Measurements from ENCODE around the gene GSTP1.
"Not testable (repeated sequence)": the region's sequence is repeated elsewhere in the genome, so short reads cannot be mapped to it uniquely, and the experiment has no call there.

Gene GSTP1

GRCh38 chr11:67613960-67614715 is 30.5 kb downstream of the GSTP1 start:
- DNase-seq, result peak; percentile 59

- DNase-seq, result no peak
Observed at GRCh38 chr11:67614730-67615714, 31.4 kb downstream of the GSTP1 start.

- no peak for DNase-seq
Observed at GRCh38 chr11:67615728-67616430, 32.3 kb downstream of the GSTP1 start.

- DNase-seq, result no peak
Observed at GRCh38 chr11:67616431-67617242, 33.0 kb downstream of the GSTP1 start.

- no peak for DNase-seq
Observed at GRCh38 chr11:67617243-67617953, 33.8 kb downstream of the GSTP1 start.

GRCh38 chr11:67618901-67619659 is 35.5 kb downstream of the GSTP1 start:
- not testable (repeated sequence) for DNase-seq

GRCh38 chr11:67619683-67620618 is 36.3 kb downstream of the GSTP1 start:
- not testable (repeated sequence) for DNase-seq

- DNase-seq, result not testable (repeated sequence)
Observed at GRCh38 chr11:67620621-67621020, 37.0 kb downstream of the GSTP1 start.

- not testable (repeated sequence) for DNase-seq
Observed at GRCh38 chr11:67621928-67622327, 38.3 kb downstream of the GSTP1 start.

- not testable (repeated sequence) for DNase-seq
Observed at GRCh38 chr11:67622905-67623304, 39.3 kb downstream of the GSTP1 start.

- DNase-seq, result not testable (repeated sequence)
Observed at GRCh38 chr11:67623795-67624194, 40.2 kb downstream of the GSTP1 start.

- DNase-seq, result not testable (repeated sequence)
Observed at GRCh38 chr11:67626131-67626833, 42.7 kb downstream of the GSTP1 start.

- DNase-seq, result no peak
Observed at GRCh38 chr11:67626970-67627369, 43.4 kb downstream of the GSTP1 start.

- DNase-seq, result no peak
Observed at GRCh38 chr11:67627441-67627811, 43.8 kb downstream of the GSTP1 start.

- DNase-seq, result no peak
Observed at GRCh38 chr11:67627812-67628624, 44.4 kb downstream of the GSTP1 start.

GRCh38 chr11:67628710-67629385 is 45.2 kb downstream of the GSTP1 start:
- no peak for DNase-seq

Data from right kidney (tissue), 1 donor.